Measurements from ENCODE around the gene ORC1. TPM values are rescaled to one million over a fixed set of nuclear protein-coding genes. Genes with fewer than 3 reads are reported as not detected.

Gene ORC1
- total RNA-seq, 1 experiment from 2014 or later: 14.3 TPM

DNA sequence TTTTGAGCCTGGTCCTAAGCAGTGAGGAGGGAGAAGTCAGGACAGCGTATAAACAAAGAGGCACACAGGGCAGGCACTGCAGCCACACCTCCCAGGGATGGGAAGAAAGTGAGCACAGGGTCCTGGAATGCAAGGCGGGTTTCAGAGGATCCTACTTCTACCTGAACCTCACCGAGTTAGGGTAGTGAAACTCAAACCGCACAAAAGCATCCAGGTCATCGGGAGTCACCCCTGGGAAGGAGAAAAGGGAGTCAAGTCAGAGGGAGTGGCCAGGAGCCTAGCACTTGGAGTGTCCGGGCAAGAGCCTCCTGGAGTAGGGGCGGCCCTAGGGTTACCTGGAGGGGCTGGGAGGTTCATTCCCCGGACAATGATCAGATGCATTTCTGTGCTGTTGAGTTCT lies 48.8 kb downstream of the ORC1 start:
- in situ Hi-C loops (cut with HindIII; ENCODE audit: low pct_unique_long_range_greater_than_20kb, low sequenced_read_pairs): no loop called here
- TF ChIP-seq TCF7L2 (IDR thresholded peaks at IDR 0.05; ENCODE audit: low read depth, low read length) (no peak), POLR2AphosphoS5 (IDR thresholded peaks at IDR 0.05; ENCODE audit: low read depth, low read length) (no peak), SIN3A (IDR thresholded peaks at IDR 0.05; ENCODE audit: borderline replicate concordance, insufficient read depth, low read depth, low read length) (no peak)
- TF ChIP-seq, protein P1, sequence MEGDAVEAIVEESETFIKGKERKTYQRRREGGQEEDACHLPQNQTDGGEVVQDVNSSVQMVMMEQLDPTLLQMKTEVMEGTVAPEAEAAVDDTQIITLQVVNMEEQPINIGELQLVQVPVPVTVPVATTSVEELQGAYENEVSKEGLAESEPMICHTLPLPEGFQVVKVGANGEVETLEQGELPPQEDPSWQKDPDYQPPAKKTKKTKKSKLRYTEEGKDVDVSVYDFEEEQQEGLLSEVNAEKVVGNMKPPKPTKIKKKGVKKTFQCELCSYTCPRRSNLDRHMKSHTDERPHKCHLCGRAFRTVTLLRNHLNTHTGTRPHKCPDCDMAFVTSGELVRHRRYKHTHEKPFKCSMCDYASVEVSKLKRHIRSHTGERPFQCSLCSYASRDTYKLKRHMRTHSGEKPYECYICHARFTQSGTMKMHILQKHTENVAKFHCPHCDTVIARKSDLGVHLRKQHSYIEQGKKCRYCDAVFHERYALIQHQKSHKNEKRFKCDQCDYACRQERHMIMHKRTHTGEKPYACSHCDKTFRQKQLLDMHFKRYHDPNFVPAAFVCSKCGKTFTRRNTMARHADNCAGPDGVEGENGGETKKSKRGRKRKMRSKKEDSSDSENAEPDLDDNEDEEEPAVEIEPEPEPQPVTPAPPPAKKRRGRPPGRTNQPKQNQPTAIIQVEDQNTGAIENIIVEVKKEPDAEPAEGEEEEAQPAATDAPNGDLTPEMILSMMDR (IDR thresholded peaks at IDR 0.05): no peak
- TF ChIP-seq, protein P2, sequence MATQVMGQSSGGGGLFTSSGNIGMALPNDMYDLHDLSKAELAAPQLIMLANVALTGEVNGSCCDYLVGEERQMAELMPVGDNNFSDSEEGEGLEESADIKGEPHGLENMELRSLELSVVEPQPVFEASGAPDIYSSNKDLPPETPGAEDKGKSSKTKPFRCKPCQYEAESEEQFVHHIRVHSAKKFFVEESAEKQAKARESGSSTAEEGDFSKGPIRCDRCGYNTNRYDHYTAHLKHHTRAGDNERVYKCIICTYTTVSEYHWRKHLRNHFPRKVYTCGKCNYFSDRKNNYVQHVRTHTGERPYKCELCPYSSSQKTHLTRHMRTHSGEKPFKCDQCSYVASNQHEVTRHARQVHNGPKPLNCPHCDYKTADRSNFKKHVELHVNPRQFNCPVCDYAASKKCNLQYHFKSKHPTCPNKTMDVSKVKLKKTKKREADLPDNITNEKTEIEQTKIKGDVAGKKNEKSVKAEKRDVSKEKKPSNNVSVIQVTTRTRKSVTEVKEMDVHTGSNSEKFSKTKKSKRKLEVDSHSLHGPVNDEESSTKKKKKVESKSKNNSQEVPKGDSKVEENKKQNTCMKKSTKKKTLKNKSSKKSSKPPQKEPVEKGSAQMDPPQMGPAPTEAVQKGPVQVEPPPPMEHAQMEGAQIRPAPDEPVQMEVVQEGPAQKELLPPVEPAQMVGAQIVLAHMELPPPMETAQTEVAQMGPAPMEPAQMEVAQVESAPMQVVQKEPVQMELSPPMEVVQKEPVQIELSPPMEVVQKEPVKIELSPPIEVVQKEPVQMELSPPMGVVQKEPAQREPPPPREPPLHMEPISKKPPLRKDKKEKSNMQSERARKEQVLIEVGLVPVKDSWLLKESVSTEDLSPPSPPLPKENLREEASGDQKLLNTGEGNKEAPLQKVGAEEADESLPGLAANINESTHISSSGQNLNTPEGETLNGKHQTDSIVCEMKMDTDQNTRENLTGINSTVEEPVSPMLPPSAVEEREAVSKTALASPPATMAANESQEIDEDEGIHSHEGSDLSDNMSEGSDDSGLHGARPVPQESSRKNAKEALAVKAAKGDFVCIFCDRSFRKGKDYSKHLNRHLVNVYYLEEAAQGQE (IDR thresholded peaks at IDR 0.05; ENCODE audit: insufficient read depth in 1 of 2, low read depth in 2 of 2, low read length in 1 of 2): no peak
- Histone ChIP-seq H3K9me3 (ENCODE audit: control insufficient read depth, insufficient read depth, low read depth, low read length) (no peaks in the 10 kb centered on the region), H3K4me3 (ENCODE audit: low read depth in 2 of 2, low read length in 2 of 2) (no peak overlapping the region), H3K27me3 (ENCODE audit: control insufficient read depth, insufficient read depth, low read length) (no peaks in the 10 kb centered on the region), H3K4me1 (ENCODE audit: control insufficient read depth, insufficient read depth, low read length) (no peaks in the 10 kb centered on the region), H3K27ac (ENCODE audit: low read length) (no peak overlapping the region), H3K36me3 (ENCODE audit: control insufficient read depth, insufficient read depth, low read length) (peaks cover 19% of the 10 kb centered on the region)
- ATAC-seq (no peak), DNase-seq (ENCODE audit: low read depth, low spot score) (no peak)
- intact Hi-C loops (cut with micrococcal nuclease; ENCODE audit: unreplicated experiment): no loop called here
- ChIA-PET CTCF (no interaction called here), POLR2A (no interaction called here)
- BruUV-seq (replicated peaks): no TSS peak

DNA sequence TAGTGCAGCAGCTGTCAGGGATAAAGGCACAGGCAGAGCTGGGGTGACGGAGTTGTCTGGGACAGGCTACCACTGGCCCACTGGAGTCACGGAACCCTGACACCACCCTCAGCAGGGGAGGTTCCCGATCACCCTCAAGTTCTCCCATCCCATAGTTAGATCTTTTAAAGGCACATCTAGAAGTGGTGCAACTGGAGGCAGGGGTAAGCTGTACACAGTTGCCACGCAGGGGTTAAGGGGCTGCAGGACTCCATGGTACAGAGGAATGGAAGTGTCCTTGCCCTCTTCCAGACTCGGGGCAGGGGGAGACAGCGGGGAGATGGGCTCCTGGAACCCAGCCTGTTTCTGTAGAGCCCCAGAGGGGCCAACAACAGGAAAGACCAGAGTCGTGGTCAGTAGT lies 51.5 kb downstream of the ORC1 start:
- Histone ChIP-seq H3K27me3 (ENCODE audit: control insufficient read depth, insufficient read depth, low read length) (no peaks in the 10 kb centered on the region), H3K27ac (ENCODE audit: low read length) (no peak overlapping the region), H3K36me3 (ENCODE audit: control insufficient read depth, insufficient read depth, low read length) (peaks cover 15% of the 10 kb centered on the region), H3K4me3 (ENCODE audit: low read depth in 2 of 2, low read length in 2 of 2) (no peak overlapping the region), H3K4me1 (ENCODE audit: control insufficient read depth, insufficient read depth, low read length) (no peaks in the 10 kb centered on the region), H3K9me3 (ENCODE audit: control insufficient read depth, insufficient read depth, low read depth, low read length) (no peaks in the 10 kb centered on the region)
- in situ Hi-C loops (cut with HindIII; ENCODE audit: low pct_unique_long_range_greater_than_20kb, low sequenced_read_pairs): no loop called here
- CTCF ChIA-PET: no interaction called here
- ATAC-seq (no peak), DNase-seq (ENCODE audit: low read depth, low spot score) (no peak)
- POLR2A ChIA-PET: no interaction called here
- intact Hi-C loops (cut with micrococcal nuclease; ENCODE audit: unreplicated experiment): no loop called here
- TF ChIP-seq, protein P2 (IDR thresholded peaks at IDR 0.05; ENCODE audit: insufficient read depth in 1 of 2, low read depth in 2 of 2, low read length in 1 of 2): no peak
- TF ChIP-seq, protein P1 (IDR thresholded peaks at IDR 0.05): no peak
- TF ChIP-seq POLR2AphosphoS5 (IDR thresholded peaks at IDR 0.05; ENCODE audit: low read depth, low read length): no peak
- no peak for TF ChIP-seq TCF7L2 (IDR thresholded peaks at IDR 0.05; ENCODE audit: low read depth, low read length)
- TF ChIP-seq SIN3A (IDR thresholded peaks at IDR 0.05; ENCODE audit: borderline replicate concordance, insufficient read depth, low read depth, low read length): no peak
- no TSS peak for BruUV-seq (replicated peaks)

All from Panc1 (cell line).